Left renal pelvis (tissue), 4 donors: ENCODE results near the gene GRAMD2A. TPM values are rescaled to one million over a fixed set of nuclear protein-coding genes. Genes with fewer than 3 reads are reported as not detected.

ENCODE experiments used
- DNase-seq, 4 donors: peaks; one replicate each; pipeline ENCODE4 v3.0.0-alpha.2; 2013; ENCODE audit warnings: low read depth in 4 of 4, low spot score in 3 of 4
- polyA plus RNA-seq, 4 donors: library from polyadenylated mRNA; unstranded; fragments of 120-200 nt; gene quantifications; one replicate each; pipeline ENCODE4 v1.2.1, GENCODE V29; 2013; ENCODE audit not compliant: insufficient read length in 4 of 4

Gene GRAMD2A
- polyA plus RNA-seq = 10 to 100 TPM in 1 of 4 donors, 1 to 10 TPM in 2, under 1 TPM in 1; 0.23 to 11.0 (median 7.2) TPM

- DNase-seq = no peak
These were observed at the start of gene GRAMD2A for GRCh38 chr15:72197460-72198355. Gene GRAMD2A (minus strand): TSS chr15:72197787.

- DNase-seq = no peak
These were observed 45.3 kb upstream of the GRAMD2A start for GRCh38 chr15:72242775-72243370.

- no peak for DNase-seq
These were observed 42.1 kb upstream of the GRAMD2A start for GRCh38 chr15:72239652-72240051.

GRCh38 chr15:72238586-72238985 is 41.0 kb upstream of the GRAMD2A start:
- DNase-seq = no peak

- no peak for DNase-seq
These were observed 40.3 kb upstream of the GRAMD2A start for GRCh38 chr15:72237853-72238224.

DNA sequence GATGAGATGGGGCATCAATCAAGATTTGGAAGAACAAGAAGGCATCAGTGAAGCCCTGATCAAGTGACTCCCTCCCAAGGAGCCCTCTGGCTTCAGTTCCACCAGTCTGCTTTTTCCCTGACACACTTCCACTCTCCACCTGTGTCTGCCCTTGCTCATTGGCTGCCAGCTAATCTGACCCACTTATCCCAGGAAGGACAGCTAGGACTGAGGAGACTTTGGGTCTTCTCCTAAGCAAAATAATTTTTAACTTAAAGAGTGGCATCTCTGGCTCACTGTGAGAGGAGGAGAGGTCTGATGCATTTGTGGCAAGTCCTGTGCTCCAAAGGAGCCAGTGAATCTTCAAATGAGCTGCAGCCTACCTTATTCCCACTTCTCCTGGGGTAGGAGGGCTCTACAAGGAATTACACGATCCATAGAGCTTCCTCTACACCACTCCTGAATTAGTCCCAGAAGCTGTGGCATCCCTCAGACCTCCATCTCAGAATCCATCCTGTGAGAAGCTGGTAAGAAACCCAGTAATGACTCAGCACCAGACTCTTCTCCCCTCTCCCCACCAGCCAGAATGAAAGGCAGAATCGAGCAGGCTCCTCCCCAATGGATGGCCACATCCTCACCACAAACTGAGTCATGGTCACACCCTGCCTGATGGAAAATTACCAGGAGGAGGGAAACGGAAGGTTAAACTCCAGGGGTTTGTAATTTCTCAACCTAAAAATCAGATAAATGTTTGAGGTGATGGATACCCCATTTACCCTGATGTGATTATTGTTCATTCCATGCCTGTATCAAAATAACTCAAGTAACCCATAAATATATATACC is 39.7 kb upstream of the GRAMD2A start:
- DNase-seq = no peak

DNA sequence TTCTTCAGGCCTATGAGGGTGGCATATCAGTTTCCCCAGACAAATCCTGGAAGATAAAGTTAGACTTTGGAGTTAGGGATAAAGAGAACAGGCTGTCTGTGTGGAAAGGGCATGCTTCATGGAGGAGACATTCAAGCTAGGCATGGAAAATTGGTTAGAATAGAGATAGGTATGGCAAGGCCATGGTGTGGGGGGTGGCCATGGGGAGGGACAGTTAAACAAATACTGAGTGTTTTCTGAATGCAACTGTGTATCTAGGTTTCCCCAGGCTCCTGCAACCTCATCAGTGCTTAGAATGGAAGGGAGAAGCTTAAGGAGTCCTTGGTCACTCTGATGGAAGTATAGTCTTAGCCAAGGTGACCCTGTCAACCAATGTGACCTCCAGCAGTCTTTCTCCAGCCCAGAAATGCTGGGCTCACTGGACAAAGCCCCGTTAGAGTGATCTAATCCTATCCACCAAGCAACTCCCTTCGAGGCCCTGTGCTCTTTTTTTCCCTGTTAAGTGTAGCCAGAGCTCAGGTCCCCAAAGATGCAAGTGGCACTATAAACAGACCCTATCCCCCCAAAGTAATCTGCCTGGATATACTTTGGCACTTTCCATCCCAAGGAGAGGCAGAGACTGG is 38.9 kb upstream of the GRAMD2A start:
- no peak for DNase-seq

GRCh38 chr15:72235298-72235697 is 37.7 kb upstream of the GRAMD2A start:
- no peak for DNase-seq

DNA sequence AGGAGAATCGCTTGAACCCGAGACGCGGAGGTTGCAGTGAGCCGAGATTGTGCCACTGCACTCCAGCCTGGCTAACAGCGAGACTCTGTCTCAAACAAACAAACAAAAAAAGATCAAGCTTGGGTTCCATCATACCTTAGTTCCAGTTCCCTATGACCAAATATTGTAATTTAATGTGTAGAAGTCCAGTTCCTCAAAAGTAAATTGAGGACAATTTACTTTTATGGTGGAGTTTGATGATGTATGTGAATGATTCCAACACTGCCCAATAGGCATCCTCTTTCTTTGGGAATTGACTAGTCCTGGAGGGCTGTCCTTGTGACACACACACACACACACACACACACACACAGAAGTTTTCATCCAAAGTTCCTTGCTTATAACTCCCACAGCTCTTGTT is 36.2 kb upstream of the GRAMD2A start:
- DNase-seq = no peak

GRCh38 chr15:72231833-72232478 is 34.4 kb upstream of the GRAMD2A start:
- DNase-seq = no peak

DNA sequence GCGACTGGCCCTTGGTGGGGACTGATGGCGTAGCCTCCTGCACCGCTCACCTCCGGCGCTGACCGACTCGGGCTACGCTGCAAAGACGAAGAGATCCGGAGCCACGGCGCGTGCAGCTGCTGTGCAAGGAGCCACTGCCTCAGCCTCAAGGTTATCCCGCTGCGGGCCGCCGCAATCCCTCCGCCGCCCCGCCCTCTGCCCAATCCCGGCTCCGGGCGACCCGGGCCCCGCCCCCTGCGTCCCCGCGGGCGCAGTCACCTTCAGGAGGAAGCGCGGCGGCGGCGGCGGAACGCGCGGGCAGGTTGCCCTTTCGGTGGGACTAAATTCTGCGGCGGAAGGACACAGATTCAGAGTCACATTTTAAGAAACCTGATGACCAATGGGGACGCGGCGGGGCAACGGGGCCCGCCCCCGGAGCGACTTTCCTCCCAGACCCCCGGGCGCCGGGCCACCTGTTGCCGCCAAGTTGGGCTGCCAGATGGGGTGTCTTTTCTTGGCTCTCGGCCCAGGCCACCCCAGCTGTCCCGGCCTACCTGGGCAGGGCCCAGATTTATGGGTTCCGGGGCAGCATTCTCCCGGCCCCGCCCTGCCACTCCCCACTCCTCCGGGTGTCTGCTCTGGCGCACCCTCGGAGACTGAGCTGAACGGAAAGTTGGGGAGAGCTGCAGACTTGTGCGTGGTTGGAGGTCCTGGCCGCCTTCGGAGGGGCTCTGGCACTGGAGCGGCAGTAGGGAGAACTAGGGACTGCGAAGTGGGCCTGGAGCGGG is 33.7 kb upstream of the GRAMD2A start, which contains the start of gene PKM:
TSS of gene PKM (minus strand) at position 125 of the 767 bp plus-strand sequence. CDS start 12,093 bp downstream, outside the sequence.
- DNase-seq = peak; percentile 91 to 97 (median 96)

- DNase-seq = peak; percentile 84 to 88 (median 86)
These were observed 32.8 kb upstream of the GRAMD2A start for GRCh38 chr15:72230197-72231065.

- DNase-seq = no peak
These were observed 32.3 kb upstream of the GRAMD2A start for GRCh38 chr15:72229947-72230196.

DNA sequence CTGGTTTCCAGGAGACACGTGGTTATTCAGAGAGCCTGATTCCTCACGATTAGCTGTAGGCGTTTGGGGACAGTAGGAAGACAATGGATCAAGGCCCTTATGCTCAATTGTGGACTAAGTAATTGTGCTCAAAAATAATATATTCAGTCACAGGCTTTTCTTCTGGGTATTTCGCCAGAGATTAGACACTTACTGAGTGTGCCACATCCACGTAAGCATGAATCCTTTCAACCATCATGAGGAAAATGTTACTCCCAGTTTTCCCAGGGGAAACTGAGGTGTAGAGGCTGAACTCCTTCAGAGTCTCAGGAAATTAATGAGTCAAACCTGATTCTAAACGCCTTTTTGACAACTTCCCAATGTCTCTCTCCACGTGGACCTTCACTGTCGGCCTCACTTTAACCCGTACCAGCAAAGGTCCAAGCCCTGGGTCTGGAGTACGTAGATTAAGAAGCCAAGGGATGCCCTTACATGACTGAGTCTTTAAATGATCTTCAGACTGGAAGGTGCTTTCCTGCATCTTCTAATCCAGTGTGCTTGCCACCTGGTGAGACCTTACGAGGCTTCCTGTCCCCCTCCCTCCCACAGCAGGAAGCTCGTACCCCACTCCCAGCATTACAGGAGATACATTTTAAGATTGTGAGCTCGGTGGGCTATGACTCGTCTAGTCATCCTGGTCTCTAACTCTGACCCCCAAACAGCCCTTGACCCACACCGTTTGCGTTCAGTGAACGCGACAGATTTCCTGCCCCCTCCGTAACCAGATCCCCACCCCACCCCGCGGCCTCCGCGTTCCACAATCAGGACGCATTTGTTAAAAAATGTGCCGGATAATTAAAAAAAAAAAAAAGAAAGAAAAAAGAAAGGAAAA is 31.7 kb upstream of the GRAMD2A start:
- DNase-seq = peak in 1 of 4 donors; percentile 19

- no peak for DNase-seq
These were observed 30.1 kb upstream of the GRAMD2A start for GRCh38 chr15:72227720-72228119.

DNA sequence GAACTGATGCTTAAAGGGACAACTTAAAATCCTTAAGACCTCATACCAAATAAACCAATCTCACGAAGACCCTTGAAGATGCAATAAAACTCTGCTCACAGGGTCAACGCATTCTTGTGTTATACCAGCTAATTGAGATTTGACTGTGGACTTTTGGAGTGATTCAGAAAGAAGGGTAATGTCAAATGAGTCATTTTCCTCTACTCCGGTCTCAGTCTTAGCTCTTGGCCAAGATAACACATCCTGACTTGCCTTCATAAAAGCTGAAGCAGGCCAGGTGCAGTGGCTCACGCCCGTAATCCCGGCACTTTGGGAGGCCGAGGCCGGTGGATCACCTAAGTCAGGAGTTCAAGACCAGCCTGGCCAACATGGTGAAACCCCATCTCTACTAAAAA is 29.6 kb upstream of the GRAMD2A start:
- no peak for DNase-seq

DNA sequence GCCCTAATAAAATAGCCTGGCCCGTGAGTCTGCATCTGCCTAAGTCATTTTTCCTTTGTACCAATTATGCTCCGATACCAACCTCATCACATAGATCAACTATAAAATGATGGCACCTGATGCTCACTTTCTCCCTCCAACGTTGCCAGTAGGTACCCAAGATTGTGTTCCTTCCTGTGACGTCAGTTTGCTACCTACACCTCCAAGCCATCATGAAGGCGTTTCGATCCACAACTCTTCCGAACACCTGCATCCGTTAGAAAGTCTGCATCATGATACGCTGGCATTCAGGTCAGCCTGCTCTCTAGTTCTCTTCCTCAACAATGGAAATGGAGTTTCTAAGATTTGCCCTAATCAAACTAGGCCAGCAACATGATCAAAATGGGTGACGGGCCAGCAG is 25.7 kb upstream of the GRAMD2A start:
- no peak for DNase-seq

- no peak for DNase-seq
These were observed 24.8 kb upstream of the GRAMD2A start for GRCh38 chr15:72222393-72222792.
